Measurements from ENCODE around the gene ADGRG7. TPM values are rescaled to one million over a fixed set of nuclear protein-coding genes. Genes with fewer than 3 reads are reported as not detected.

Gene ADGRG7
- total and polyA plus RNA-seq, 2 experiments from 2014 or later, result 43.2 to 49.4 TPM

DNA sequence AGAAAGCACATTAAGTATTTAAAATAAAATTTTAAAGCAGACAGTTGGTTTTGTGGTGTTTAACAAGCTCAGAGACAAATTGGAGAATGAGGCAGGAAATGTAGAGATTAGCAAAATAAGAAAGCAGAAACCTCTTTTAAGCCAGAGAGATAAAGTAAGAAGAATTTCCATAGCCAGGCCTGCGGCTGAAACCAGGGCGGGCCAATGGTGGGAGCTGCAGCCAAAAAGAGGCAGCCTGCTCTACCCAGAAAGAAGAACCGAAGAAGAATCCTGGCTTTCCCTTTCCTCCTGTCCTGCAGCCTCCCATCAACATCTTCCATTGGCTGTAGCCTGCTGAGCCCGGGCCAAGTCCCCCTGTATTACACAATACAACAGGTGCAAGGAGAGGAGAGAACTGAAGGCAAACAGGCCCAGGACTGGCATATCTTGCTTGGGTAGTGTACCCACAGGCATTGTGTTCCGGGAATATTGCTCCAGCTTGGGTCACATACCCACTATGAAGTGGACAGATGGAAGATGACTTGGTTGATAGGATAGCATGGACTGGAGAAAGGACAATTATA is 88.4 kb downstream of the ADGRG7 start:
- H3K4me3 ChIP-seq, result no peak overlapping the region
- H3K9me3 ChIP-seq (ENCODE audit: low read depth), result no peaks in the 10 kb centered on the region
- no peaks in the 10 kb centered on the region for H3K27me3 ChIP-seq

DNA sequence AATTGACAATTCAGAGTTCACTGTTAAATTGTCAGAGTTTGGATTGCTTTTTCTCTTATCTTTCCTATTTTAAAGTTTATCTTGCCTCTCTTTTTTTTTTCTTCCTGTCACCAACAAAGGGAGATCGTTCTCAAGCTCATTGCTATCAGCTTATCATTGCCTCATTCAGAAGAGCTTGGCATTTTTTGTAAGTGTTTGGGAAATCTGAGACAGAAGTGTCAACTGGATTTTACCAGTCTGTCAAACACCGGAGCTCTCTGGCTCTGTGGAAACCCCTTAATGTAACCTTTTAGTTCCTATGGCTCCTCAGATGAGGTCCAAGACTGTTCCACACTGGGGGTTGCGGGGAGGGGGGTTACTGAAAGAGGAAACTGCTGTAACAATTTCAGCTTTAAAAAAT is 89.3 kb downstream of the ADGRG7 start:
- no peaks in the 10 kb centered on the region for H3K27me3 ChIP-seq
- peak overlapping the region; percentile 93 for H3K27ac ChIP-seq
- peak in 1 of 2 donors; percentile 65 for DNase-seq (ENCODE audit: low read depth in 1 of 2, low spot score in 1 of 2)
- TF ChIP-seq, protein P1, sequence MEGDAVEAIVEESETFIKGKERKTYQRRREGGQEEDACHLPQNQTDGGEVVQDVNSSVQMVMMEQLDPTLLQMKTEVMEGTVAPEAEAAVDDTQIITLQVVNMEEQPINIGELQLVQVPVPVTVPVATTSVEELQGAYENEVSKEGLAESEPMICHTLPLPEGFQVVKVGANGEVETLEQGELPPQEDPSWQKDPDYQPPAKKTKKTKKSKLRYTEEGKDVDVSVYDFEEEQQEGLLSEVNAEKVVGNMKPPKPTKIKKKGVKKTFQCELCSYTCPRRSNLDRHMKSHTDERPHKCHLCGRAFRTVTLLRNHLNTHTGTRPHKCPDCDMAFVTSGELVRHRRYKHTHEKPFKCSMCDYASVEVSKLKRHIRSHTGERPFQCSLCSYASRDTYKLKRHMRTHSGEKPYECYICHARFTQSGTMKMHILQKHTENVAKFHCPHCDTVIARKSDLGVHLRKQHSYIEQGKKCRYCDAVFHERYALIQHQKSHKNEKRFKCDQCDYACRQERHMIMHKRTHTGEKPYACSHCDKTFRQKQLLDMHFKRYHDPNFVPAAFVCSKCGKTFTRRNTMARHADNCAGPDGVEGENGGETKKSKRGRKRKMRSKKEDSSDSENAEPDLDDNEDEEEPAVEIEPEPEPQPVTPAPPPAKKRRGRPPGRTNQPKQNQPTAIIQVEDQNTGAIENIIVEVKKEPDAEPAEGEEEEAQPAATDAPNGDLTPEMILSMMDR (IDR thresholded peaks at IDR 0.05; ENCODE audit: low read depth, low read length), result no peak
- no peaks in the 10 kb centered on the region for H3K36me3 ChIP-seq
- H3K9me3 ChIP-seq (ENCODE audit: low read depth), result no peaks in the 10 kb centered on the region
- H3K4me1 ChIP-seq (ENCODE audit: low read depth), result peaks cover 49% of the 10 kb centered on the region
- no peak overlapping the region for H3K4me3 ChIP-seq

More for the DNA sequence above, 88.4 kb downstream of the ADGRG7 start:
- Histone ChIP-seq H3K36me3 (no peaks in the 10 kb centered on the region), H3K4me1 (ENCODE audit: low read depth) (peaks cover 58% of the 10 kb centered on the region), H3K27ac (peak overlapping the region; percentile 93)
- peak; percentile 16 to 56 for DNase-seq (ENCODE audit: low read depth in 1 of 2, low spot score in 1 of 2)
- TF ChIP-seq, protein P1 (IDR thresholded peaks at IDR 0.05; ENCODE audit: low read depth, low read length), result no peak

DNA sequence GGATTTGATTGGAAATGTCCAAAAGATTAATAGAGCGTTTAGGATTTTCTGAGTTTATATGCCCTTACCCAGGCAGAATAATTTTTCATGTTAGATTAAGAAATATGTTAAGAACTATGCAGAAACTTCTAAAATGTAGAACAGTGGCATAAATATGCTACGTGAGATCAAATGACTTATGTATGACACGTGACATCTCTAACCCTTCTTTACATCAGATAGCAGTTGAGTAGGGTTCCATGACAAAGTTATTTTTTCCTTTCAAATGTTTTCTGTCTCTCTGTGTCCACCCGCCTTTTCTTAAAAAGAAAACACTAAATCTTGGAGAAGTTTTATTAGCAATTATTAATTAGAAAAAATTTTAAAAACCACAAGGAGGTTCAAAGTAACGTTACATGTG is 91.3 kb downstream of the ADGRG7 start:
- H3K27me3 ChIP-seq, result no peaks in the 10 kb centered on the region
- peaks cover 40% of the 10 kb centered on the region for H3K4me1 ChIP-seq (ENCODE audit: low read depth)
- DNase-seq (ENCODE audit: low read depth in 1 of 2, low spot score in 1 of 2), result no peak
- TF ChIP-seq, protein P1 (IDR thresholded peaks at IDR 0.05; ENCODE audit: low read depth, low read length), result no peak
- H3K27ac ChIP-seq, result peak overlapping the region; percentile 93
- no peaks in the 10 kb centered on the region for H3K36me3 ChIP-seq
- H3K4me3 ChIP-seq, result no peak overlapping the region
- H3K9me3 ChIP-seq (ENCODE audit: low read depth), result no peaks in the 10 kb centered on the region

DNA sequence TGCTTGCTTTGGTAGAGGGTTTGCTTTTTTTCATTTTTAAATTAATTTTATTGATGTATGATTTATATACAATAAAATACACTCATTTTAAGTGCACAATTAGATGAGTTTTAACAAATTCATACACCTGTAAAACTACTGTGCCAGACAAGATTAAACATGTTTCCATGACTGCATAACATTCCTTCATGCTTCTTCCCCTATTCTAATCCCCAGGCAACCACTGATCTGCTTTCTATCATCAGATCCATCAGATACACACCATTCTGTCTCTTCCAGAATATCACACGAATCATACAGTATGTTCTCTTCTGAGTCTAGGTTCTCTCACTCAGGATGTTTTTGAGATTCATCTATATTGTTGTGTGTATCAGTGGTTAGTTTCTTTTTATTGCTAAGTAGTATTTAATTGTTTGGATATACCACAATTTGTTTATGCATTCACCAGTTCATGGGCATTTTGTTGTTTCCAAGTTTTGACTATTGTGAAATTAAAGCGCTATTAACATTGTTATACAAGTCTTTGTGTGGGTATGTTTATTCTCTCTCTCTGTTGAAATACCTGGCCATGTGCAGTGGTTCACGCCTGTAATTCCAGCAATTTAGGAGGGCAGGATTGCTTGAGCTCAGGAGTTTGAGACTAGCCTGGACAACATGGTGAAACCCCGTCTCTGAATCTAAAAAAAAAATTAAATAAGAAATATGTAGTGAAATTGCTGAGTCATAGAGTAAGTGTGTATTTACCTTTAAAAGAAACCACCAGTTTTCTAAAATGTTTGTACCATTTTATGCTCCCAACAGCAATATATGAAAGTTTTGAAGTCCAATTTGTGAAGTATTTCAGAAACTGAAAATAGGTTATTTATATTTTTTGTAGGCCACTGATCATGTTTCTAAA is 92.9 kb downstream of the ADGRG7 start:
- Histone ChIP-seq H3K36me3 (no peaks in the 10 kb centered on the region), H3K4me1 (ENCODE audit: low read depth) (peaks cover 44% of the 10 kb centered on the region), H3K4me3 (no peak overlapping the region), H3K27ac (no peak overlapping the region), H3K27me3 (no peaks in the 10 kb centered on the region), H3K9me3 (ENCODE audit: low read depth) (no peaks in the 10 kb centered on the region)
- DNase-seq (ENCODE audit: low read depth in 1 of 2, low spot score in 1 of 2), result no peak
- TF ChIP-seq, protein P1 (IDR thresholded peaks at IDR 0.05; ENCODE audit: low read depth, low read length), result no peak

DNA sequence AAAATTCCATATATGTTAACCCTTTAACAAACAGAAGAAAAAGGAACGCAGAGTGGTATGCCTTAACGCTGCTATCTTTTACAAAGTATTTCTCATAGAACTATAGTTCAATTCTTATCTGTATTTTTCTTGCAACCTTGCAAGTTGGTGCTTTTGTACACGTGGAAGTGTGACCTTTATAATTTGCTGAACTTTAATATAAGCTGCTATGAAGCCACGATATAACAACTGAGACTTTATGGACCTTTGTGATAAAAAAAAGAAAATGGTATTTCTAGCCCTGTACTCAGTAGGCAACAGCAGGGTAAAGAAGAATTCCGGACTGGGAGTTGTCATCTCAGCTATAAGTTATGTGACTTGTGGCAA is 93.6 kb downstream of the ADGRG7 start:
- no peak overlapping the region for H3K27ac ChIP-seq
- H3K27me3 ChIP-seq, result no peaks in the 10 kb centered on the region
- H3K4me1 ChIP-seq (ENCODE audit: low read depth), result peaks cover 37% of the 10 kb centered on the region
- TF ChIP-seq, protein P1 (IDR thresholded peaks at IDR 0.05; ENCODE audit: low read depth, low read length), result no peak
- no peak overlapping the region for H3K4me3 ChIP-seq
- DNase-seq (ENCODE audit: low read depth in 1 of 2, low spot score in 1 of 2), result no peak
- no peaks in the 10 kb centered on the region for H3K9me3 ChIP-seq (ENCODE audit: low read depth)
- H3K36me3 ChIP-seq, result no peaks in the 10 kb centered on the region
